CD4-positive, alpha-beta T cell treated with Interleukin-4 for 1 hour (primary cell): ENCODE measurements around the gene NUP133.
"Not testable (repeated sequence)": the region's sequence is repeated elsewhere in the genome, so short reads cannot be mapped to it uniquely, and the experiment has no call there.

ENCODE experiments used
- DNase-seq, 2 donors: peaks; one replicate each; pipeline ENCODE4 v3.0.0-alpha.2; 2020 to 2022

The NUP133 gene

GRCh38 chr1:229508823-229509337 lies 739 bp upstream of the NUP133 start:
- no peak for DNase-seq

GRCh38 chr1:229507502-229507901 lies 639 bp downstream of the NUP133 start:
- no peak for DNase-seq

- no peak for DNase-seq
These were observed 1.5 kb downstream of the NUP133 start for GRCh38 chr1:229506633-229507032.

DNA sequence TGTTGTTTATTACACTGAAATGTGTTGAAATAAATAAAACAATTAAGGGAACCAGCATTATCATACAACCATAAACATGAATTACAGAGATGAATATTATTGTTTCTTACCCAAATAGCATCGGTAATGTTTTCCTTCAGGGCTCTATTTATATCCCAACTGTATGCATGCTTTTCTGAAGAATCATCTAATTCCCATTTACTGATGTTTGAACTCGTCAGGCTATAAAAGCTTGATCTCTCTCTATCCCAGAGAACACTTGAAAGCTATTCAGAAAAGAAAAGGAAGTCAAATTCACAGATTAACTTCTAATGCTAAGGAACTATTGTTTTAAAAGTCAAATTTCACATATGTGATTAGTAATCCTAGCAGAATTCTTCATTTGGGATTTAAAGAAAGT lies 12.4 kb downstream of the NUP133 start:
- no peak for DNase-seq

- no peak for DNase-seq
These were observed 21.0 kb downstream of the NUP133 start for GRCh38 chr1:229487181-229487580.

DNA sequence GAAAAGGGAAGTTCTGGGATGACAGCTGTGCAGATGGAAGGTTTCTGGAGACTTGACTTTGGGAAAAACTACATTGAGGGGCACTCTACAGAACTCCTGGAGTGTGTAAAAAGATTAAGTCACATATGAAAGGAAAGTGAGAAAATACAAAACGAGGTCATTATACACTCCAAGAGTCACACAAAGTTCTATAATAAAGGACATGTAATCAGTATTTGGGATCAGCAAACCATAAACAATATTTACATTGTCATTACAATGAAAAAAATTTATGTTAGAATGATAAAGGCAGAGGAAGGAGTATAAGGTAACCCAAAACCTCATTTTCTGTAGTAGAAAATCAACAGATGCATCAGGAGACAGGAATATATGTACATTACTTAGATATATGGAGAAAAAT lies 22.8 kb downstream of the NUP133 start:
- no peak for DNase-seq

- DNase-seq: no peak
These were observed 25.6 kb downstream of the NUP133 start for GRCh38 chr1:229482511-229482910.

DNA sequence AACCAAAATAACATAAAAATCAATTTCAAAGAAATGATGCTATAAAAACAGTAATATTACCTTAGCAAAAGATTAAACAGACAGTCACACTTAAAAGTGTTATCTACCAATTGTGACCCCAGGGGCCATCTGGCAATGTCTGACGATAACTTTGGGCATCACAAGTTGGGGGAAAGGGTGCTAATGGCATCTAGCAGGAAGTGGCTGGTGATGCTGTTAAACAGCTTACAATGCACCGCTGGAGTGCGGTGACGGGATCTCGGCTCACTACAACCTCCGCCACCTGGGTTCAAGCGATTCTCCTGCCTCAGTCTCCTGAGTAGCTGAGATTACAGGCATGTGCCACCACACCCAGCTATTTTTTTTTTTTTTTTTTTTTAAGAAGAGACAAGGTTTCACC lies 27.6 kb downstream of the NUP133 start:
- DNase-seq: peak in 1 of 2 donors; percentile 22

DNA sequence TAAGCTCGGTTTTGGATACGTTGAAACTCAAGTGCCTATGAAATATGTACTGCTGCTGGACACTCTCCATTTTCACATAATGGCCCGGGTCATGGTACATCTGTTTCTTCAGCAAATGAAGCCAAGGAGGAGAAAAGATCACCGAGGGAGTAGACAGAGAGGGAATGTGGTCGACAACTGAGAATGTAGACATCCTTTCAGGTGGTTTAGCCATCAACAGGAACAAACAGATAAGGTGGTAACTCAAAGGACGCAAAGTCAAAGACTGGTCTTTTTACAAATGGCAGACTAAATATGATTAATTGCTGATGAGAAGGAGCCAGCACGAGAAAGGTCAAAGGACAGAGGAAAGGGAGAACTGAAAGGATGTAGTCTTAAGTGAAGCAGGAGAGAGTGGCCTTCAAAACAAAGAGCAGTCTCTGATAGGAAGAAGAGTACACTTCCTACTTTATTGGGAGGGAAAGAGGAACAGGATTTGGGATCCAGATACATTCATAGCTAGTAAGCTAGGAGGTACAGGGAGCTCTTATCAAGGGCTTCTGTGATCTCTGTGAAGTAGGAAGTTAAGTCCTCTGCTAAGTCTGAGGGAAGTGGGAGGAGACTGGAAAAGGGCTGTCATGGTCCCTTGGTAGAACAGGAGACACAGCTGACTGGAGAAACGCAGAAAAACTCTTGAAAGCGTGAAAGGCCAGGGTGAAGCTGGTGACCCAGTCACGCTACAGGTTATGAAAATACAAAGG lies 28.3 kb downstream of the NUP133 start:
- peak in 1 of 2 donors; percentile 44 for DNase-seq

- no peak for DNase-seq
These were observed 29.3 kb downstream of the NUP133 start for GRCh38 chr1:229478852-229479251.

GRCh38 chr1:229475859-229476258 lies 32.3 kb downstream of the NUP133 start:
- DNase-seq: not testable (repeated sequence)

- no peak for DNase-seq
These were observed 33.6 kb downstream of the NUP133 start for GRCh38 chr1:229474509-229474908.

DNA sequence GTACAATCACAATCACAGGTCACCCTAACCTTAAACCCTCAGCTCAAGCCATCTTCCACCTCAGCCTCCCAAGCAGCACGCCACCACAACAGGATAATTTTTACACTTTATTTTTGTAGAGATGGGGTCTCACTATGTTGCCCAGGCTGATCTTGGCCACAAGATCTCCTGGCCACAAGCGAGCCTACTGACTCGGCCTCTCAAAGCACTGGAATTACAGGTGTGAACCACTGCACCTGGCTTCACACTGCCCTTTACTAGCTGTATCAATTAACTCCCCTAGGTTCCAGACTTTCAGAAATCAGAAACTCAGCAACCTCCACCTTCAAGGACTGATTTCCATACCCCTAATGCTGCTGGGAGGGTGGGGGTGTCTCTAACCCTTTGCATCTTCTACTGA lies 37.0 kb downstream of the NUP133 start:
- no peak for DNase-seq

- no peak for DNase-seq
These were observed 37.6 kb downstream of the NUP133 start for GRCh38 chr1:229470406-229471043.

- DNase-seq: no peak
These were observed 41.3 kb downstream of the NUP133 start for GRCh38 chr1:229466887-229467286.

DNA sequence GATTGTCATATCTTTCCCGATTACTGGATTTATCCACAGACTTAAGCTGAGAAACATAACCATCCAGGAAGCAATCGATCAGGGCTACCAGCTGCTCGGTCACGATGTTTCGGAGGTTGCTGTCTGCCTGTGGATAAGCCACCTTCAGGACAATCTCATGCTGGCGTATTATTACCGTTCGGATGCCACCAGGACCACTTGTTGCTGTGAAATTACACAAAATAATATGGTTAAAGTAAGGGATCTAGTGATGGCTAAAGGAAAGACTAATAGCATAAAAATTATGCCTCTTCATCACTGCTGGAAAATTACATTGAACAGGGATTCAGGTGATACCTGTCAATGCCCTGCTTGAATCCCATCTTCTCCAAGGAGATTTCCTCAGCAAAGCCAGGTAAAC lies 43.5 kb downstream of the NUP133 start:
- no peak for DNase-seq

DNA sequence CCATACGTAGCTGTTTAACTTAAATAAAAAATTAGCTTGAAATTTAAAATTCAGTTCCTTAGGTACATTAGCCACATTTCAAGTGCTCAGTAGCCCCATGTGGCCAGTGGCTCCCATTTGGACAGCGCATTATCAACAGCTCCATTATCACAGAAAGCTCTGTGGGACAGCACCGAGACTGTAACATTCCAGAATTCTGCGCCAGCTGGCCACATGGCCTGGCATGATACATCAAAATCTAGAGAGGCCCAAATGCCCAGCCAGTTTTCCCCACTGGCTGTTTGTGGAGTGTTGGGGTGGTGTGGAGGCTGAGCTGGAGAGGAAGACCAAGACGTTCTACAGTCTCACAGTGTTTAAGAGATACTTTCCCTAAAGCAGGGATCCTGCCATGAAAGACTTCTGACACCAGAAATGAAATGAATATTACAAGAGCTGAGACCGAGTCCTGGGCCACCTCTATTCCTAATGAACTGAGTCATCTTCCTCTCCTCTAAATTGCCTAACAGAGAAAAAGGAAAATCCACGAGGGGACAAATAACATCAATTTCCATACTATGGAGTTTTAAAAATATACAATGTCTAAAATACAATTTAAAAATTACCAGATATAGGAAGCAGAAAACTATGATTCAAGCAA lies 47.0 kb downstream of the NUP133 start:
- DNase-seq: no peak

DNA sequence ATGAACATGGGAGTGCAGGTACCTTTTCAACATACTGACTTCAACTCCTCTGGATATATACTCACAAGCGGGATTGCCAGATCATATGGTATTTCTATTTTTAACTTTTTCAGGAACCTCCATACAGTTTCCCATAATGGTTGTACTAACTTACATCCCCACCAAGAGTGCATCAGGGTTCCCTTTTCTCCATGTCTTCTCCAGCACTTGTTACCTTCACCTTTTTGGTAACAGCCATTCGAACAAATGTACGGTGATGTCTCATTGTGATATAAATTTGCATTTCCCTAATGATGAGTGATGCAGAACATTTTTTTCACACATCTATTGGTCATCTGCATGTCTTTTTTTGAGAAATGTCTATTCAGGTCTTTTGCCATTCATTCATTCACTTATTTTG lies 48.3 kb downstream of the NUP133 start:
- DNase-seq: no peak

- DNase-seq: no peak
These were observed 50.7 kb downstream of the NUP133 start for GRCh38 chr1:229457436-229457835.

DNA sequence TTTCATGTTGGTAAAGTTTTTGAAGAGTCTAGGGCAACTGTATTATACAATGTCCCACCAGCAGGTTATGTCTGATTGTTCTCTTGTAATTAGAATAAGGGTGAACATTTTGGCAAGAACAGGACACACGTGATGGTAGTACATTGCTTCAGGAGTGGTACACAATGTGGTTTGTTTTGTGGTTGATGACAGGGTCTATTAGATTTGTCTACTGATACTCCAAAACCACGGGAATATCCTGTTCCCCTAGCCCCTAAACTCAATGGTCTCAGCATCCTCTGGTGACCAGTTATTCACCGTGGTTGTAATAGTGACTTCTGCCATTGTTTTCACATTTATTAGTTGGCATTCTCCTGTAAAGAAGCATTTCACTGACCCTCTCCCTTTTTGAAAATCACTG lies 52.1 kb downstream of the NUP133 start:
- no peak for DNase-seq

DNA sequence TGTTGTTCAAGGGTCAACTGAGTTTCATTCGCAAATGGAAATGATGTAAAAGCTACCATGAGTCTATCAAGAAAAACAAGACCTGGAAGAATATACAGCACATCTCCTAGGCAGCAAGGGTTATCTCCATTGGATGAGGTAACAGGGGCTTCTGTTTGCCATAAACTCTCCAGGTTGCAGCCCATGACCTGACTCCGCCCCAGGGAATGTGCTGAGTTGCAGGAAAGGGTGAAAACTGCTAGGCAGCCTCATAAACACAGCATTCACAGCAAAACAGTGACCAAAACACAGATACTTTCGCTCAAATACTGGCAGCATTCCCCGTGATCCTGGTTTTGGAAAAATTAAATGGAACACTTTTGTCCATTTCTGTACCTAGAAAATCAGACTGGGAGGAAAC lies 54.1 kb downstream of the NUP133 start:
- no peak for DNase-seq

- no peak for DNase-seq
These were observed 55.0 kb downstream of the NUP133 start for GRCh38 chr1:229452956-229453801.

GRCh38 chr1:229448845-229449244 lies 59.3 kb downstream of the NUP133 start:
- no peak for DNase-seq
